H1 (cell line): ENCODE data around the gene YY1AP1. TPM values are rescaled to one million over a fixed set of nuclear protein-coding genes. Genes with fewer than 3 reads are reported as not detected.
"Not testable (repeated sequence)": the region's sequence is repeated elsewhere in the genome, so short reads cannot be mapped to it uniquely, and the experiment has no call there.

Source experiments
- CTCF ChIA-PET: fragments of 300-600 bp; sonication (Branson Sonifier 250); formaldehyde crosslinking; loops from one replicate; lab custom pipeline; 2021; ENCODE audit not compliant: partially characterized antibody; lab: Charles Lee
- POLR2A ChIA-PET: fragments of 300-600 bp; sonication (Branson Sonifier 250); formaldehyde crosslinking; loops from one replicate; lab custom pipeline; 2021; ENCODE audit warnings: inconsistent platforms; ENCODE audit not compliant: partially characterized antibody; lab: Charles Lee
- DNase-seq, 2 experiments: peaks; one replicate each; pipeline versions ENCODE4 v3.0.0 to v3.0.0-alpha.2; 2010 to 2022; ENCODE audit warnings: low spot score in 2 of 2, low read depth in 1 of 2, mixed read lengths in 1 of 2
- FAIRE-seq: peaks from 2 replicates; lab custom pipeline; 2011; peaks lifted over from hg19 to GRCh38; lab: Jason Lieb, UNC
- H2AFZ ChIP-seq: 2 replicates; pipeline ENCODE4 v1.8.1; 2012; ENCODE audit warnings: low read length, inconsistent platforms
- H2AK5ac ChIP-seq: 2 replicates; pipeline ENCODE4 v1.6.1; 2013; ENCODE audit warnings: low read depth, low read length
- H2BK120ac ChIP-seq: replicated peaks from 2 replicates; pipeline ENCODE3; 2013; ENCODE audit warnings: low read depth, low read length, inconsistent platforms
- H2BK12ac ChIP-seq: 2 replicates; pipeline ENCODE4 v1.6.1; 2013; ENCODE audit warnings: low read depth, low read length
- H2BK15ac ChIP-seq: 2 replicates; pipeline ENCODE4 v1.6.1; 2013; ENCODE audit warnings: low read length
- H2BK20ac ChIP-seq: 2 replicates; pipeline ENCODE4 v1.6.1; 2013; ENCODE audit warnings: low read length
- H2BK5ac ChIP-seq: 2 replicates; pipeline ENCODE4 v1.6.1; 2013; ENCODE audit warnings: low read depth, low read length
- H3K14ac ChIP-seq: 2 replicates; pipeline ENCODE4 v1.6.1; 2013; ENCODE audit warnings: inconsistent platforms; ENCODE audit not compliant: insufficient read length
- H3K18ac ChIP-seq: 2 replicates; pipeline ENCODE4 v1.6.1; 2013; ENCODE audit warnings: low read length; ENCODE audit errors: extremely low read depth
- H3K23ac ChIP-seq: 2 replicates; pipeline ENCODE4 v1.6.1; 2013; ENCODE audit warnings: inconsistent platforms; ENCODE audit not compliant: insufficient read length
- H3K23me2 ChIP-seq: 2 replicates; pipeline ENCODE4 v1.6.1; 2013; ENCODE audit warnings: low read depth, low read length
- H3K27ac ChIP-seq: 2 replicates; pipeline ENCODE4 v1.6.1; 2011; ENCODE audit warnings: low read depth, low read length, inconsistent platforms
- H3K27me3 ChIP-seq, 4 experiments: replicated peaks in 1 of 4; 1 replicate in 1 of 4; 2 replicates in 3 of 4; pipeline versions ENCODE4 v1.6.1 to v1.8.1; 2011 to 2013; ENCODE audit warnings: low read length in 3 of 4, mild to moderate bottlenecking in 3 of 4, inconsistent platforms in 2 of 4, mixed read lengths in 2 of 4, moderate library complexity in 1 of 4; ENCODE audit not compliant: control insufficient read depth in 3 of 4, insufficient read depth in 3 of 4; ENCODE audit errors: extremely low read depth in 1 of 4
- H3K36me3 ChIP-seq, 4 experiments: 2 replicates each; pipeline versions ENCODE4 v1.6.1 to v1.8.1; 2011 to 2013; ENCODE audit warnings: mild to moderate bottlenecking in 4 of 4, low read length in 3 of 4, moderate library complexity in 2 of 4, control low read depth in 1 of 4, inconsistent platforms in 1 of 4; ENCODE audit not compliant: insufficient read depth in 4 of 4, control insufficient read depth in 2 of 4
- H3K4ac ChIP-seq: replicated peaks from 2 replicates; pipeline ENCODE3; 2013; ENCODE audit warnings: low read length, low read depth, mixed read lengths, inconsistent platforms; ENCODE audit not compliant: insufficient read length
- H3K4me1 ChIP-seq, 4 experiments: replicated peaks in 1 of 4; 1 replicate in 1 of 4; 2 replicates in 3 of 4; pipeline versions ENCODE4 v1.6.1 to v1.8.1; 2011 to 2013; ENCODE audit warnings: low read length in 3 of 4, inconsistent platforms in 2 of 4, mixed read lengths in 1 of 4; ENCODE audit not compliant: insufficient read depth in 4 of 4, control insufficient read depth in 3 of 4
- H3K4me2 ChIP-seq, 2 experiments: 2 replicates each; pipeline versions ENCODE4 v1.6.1 to v1.8.1; 2011 to 2013; ENCODE audit warnings: low read depth in 2 of 2, low read length in 2 of 2, control low read depth in 1 of 2, inconsistent platforms in 1 of 2, mild to moderate bottlenecking in 1 of 2; ENCODE audit not compliant: insufficient read depth in 1 of 2
- H3K4me3 ChIP-seq, 4 experiments: fragments of 200-600, 300-600 bp in 1 of 4; sonication (generic), shearing (Covaris generic), sonication (Bioruptor Twin) in 1 of 4; 2 replicates each; pipeline versions ENCODE4 v1.5.1 to v1.8.1; 2011 to 2016; ENCODE audit warnings: low read length in 4 of 4, low read depth in 3 of 4, control low read depth in 2 of 4, inconsistent platforms in 2 of 4, mild to moderate bottlenecking in 2 of 4, mixed read lengths in 1 of 4, moderate library complexity in 1 of 4; ENCODE audit not compliant: insufficient read depth in 2 of 4; ENCODE audit errors: extremely low read depth in 1 of 4
- H3K56ac ChIP-seq: replicated peaks from 2 replicates; pipeline ENCODE3; 2013; ENCODE audit warnings: low read depth, mild to moderate bottlenecking, mixed read lengths, low read length, inconsistent platforms; ENCODE audit not compliant: insufficient read length
- H3K79me1 ChIP-seq: 2 replicates; pipeline ENCODE4 v1.6.1; 2013; ENCODE audit warnings: low read depth, low read length, control low read depth
- H3K79me2 ChIP-seq, 2 experiments: 2 replicates each; pipeline versions ENCODE4 v1.6.1 to v1.8.1; 2012 to 2013; ENCODE audit warnings: low read length in 2 of 2, mild to moderate bottlenecking in 2 of 2, inconsistent platforms in 1 of 2; ENCODE audit not compliant: insufficient read depth in 2 of 2, control insufficient read depth in 1 of 2
- H3K9ac ChIP-seq, 4 experiments: replicated peaks in 1 of 4; 1 replicate in 1 of 4; 2 replicates in 3 of 4; pipeline versions ENCODE4 v1.6.1 to v1.8.1; 2011 to 2013; ENCODE audit warnings: low read depth in 3 of 4, low read length in 3 of 4, control low read depth in 2 of 4, mild to moderate bottlenecking in 2 of 4, moderate library complexity in 2 of 4, inconsistent platforms in 1 of 4; ENCODE audit errors: extremely low read depth in 1 of 4
- H3K9me3 ChIP-seq, 2 experiments: 2 replicates each; pipeline versions ENCODE4 v1.6.1 to v1.8.1; 2012 to 2013; ENCODE audit warnings: mild to moderate bottlenecking in 2 of 2, moderate library complexity in 2 of 2, control low read depth in 1 of 2, inconsistent platforms in 1 of 2, low read depth in 1 of 2, low read length in 1 of 2, mixed read lengths in 1 of 2; ENCODE audit not compliant: insufficient read depth in 2 of 2
- H4K20me1 ChIP-seq, 2 experiments: replicated peaks in 1 of 2; 2 replicates each; pipeline versions ENCODE3 to v1.8.1; 2011 to 2013; ENCODE audit warnings: inconsistent platforms in 2 of 2, low read length in 2 of 2, mild to moderate bottlenecking in 1 of 2; ENCODE audit not compliant: insufficient read depth in 2 of 2, control insufficient read depth in 1 of 2
- H4K5ac ChIP-seq: 2 replicates; pipeline ENCODE4 v1.6.1; 2013; ENCODE audit warnings: low read length, low read depth, mixed read lengths, inconsistent platforms; ENCODE audit not compliant: insufficient read length
- H4K8ac ChIP-seq: 2 replicates; pipeline ENCODE4 v1.8.0; 2013; ENCODE audit warnings: mild to moderate bottlenecking, moderate library complexity, low read length, inconsistent platforms; ENCODE audit not compliant: insufficient read depth; ENCODE audit errors: extremely low read depth
- H4K91ac ChIP-seq: replicated peaks from 2 replicates; pipeline ENCODE3; 2013; ENCODE audit warnings: low read length, mixed read lengths, inconsistent platforms; ENCODE audit not compliant: insufficient read length
- EP300 ChIP-seq, 2 experiments: IDR thresholded peaks; 1 replicate in 1 of 2; 2 replicates in 1 of 2; pipeline ENCODE4 v1.6.1; 2011 to 2012; ENCODE audit warnings: low read depth in 2 of 2, low read length in 2 of 2, mild to moderate bottlenecking in 2 of 2, borderline replicate concordance in 1 of 2, inconsistent platforms in 1 of 2, moderate library complexity in 1 of 2
- WGBS, 2 experiments: shearing (Covaris generic) in 1 of 2; methylation state at CpG; one replicate each; pipeline versions ENCODE4 v1.1.6 to v1.1.7; 2013 to 2015; ENCODE audit warnings: low lambda C conversion rate in 2 of 2, mixed read lengths in 2 of 2, inconsistent platforms in 1 of 2, low coverage in 1 of 2, missing lambda C conversion rate in 1 of 2; ENCODE audit not compliant: insufficient replicate concordance in 2 of 2, insufficient coverage in 1 of 2, insufficient read length in 1 of 2; ENCODE audit errors: extremely low coverage in 1 of 2, missing lambda C conversion rate in 1 of 2; 5-methylcytosine and 5-hydroxymethylcytosine counted together
- polyA plus RNA-seq, 7 experiments: library from polyadenylated mRNA; depleted of rRNA in 3 of 7; stranded (reverse) in 5 of 7; unstranded in 2 of 7; fragments of >200 nt in 5 of 7; fragments of 200-250 nt in 2 of 7; gene quantifications; 1 replicate in 5 of 7; 2 replicates in 1 of 7; 4 replicates in 1 of 7; pipeline versions ENCODE4 v1.2.1 to v1.2.3, GENCODE V29; 2011 to 2013; ENCODE audit warnings: missing spikeins in 2 of 7, mixed read lengths in 2 of 7
- total RNA-seq: library from RNA; stranded (reverse); fragmentation: NEBNext Ultra II Directional; extraction: Animal tissue kit (Norgen Biotek cat#: 25700); gene quantifications from 2 replicates; pipeline ENCODE4 v1.2.1, GENCODE V29; 2021

YY1AP1 gene
- total and polyA plus RNA-seq, 2 of the 8 experiments (the other 6 are each of a cell fraction or from before 2014, with no cell fraction given) = 44.2 to 48.6 TPM

DNA sequence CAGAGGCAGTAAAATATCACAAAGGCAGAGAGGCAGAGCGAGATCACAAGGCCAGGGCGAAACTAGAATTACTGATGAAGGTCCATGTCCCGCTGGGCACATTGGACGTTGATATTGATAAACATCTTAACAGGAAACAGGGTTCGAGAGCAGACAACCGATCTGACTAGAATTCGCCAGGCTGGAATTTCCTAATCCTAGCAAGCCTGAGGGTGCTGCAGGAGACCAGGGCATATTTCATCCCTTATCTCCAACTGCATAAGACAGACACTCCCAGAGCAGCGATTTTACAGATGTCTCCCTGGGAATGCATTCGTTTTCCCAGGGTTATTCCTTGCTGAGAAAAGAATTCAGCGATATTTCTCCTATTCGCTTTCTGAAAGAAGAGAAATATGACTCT is 9.0 kb upstream of the YY1AP1 start:
- H2BK20ac ChIP-seq, H3K14ac ChIP-seq: not testable (repeated sequence)
- peaks cover 0 to 11% (median 0%) of the 10 kb centered on the region in 4 experiments; a peak in 1 of 8 replicates for H3K36me3 ChIP-seq
- TF ChIP-seq EP300 (IDR thresholded peaks at IDR 0.05; ENCODE audit: borderline replicate concordance in 1 of 2, low read depth in 2 of 2, low read length in 2 of 2) = peak in 1 of 2 experiments; percentile 63; a peak in 1 of 3 replicates
- TF ChIP-seq, all 59 proteins: peak for 1; not testable (repeated sequence) for 58
- H3K27ac ChIP-seq, H3K9me3 ChIP-seq, H2BK5ac ChIP-seq, H2AK5ac ChIP-seq, H3K56ac ChIP-seq, H4K91ac ChIP-seq, H2BK120ac ChIP-seq, H3K4ac ChIP-seq, H3K4me2 ChIP-seq, H3K9ac ChIP-seq, H3K4me3 ChIP-seq, H3K4me1 ChIP-seq, H4K20me1 ChIP-seq, CTCF ChIA-PET, H3K23ac ChIP-seq, H3K79me1 ChIP-seq, H3K18ac ChIP-seq, H3K23me2 ChIP-seq, H4K5ac ChIP-seq, H2BK12ac ChIP-seq, H4K8ac ChIP-seq, FAIRE-seq, H3K27me3 ChIP-seq, POLR2A ChIA-PET, H2BK15ac ChIP-seq, H2AFZ ChIP-seq: not testable (repeated sequence)
- WGBS, 2 experiments = 90% methylated on average over 11 of the region's 11 CpGs; no CpG with 5 or more reads in 1 of the 2 experiments
- peaks cover 8 to 79% of the 10 kb centered on the region in 2 experiments; a peak in 3 of 4 replicates for H3K79me2 ChIP-seq
- peak in 1 of 2 experiments; percentile 33 for DNase-seq
